Measurements from ENCODE around the gene SENP3.

- TF ChIP-seq CTCF (IDR thresholded peaks at IDR 0.05), result no peak
- TF ChIP-seq POLR2A (IDR thresholded peaks at IDR 0.05), result no peak
Measured at GRCh38 chr17:7576432-7576937, 14.8 kb downstream of the SENP3 start.

Measured in adrenal gland (tissue), 5 donors.